ENCODE results near the gene USP21.
A peak's percentile ranks its signal among the peaks of the same experiment; 100 is the strongest.

Gene USP21

GRCh38 chr1:161190962-161191521 is 31.7 kb downstream of the USP21 start:
- no peak for DNase-seq (ENCODE audit: low read depth in 2 of 2, low spot score in 1 of 2)

DNA sequence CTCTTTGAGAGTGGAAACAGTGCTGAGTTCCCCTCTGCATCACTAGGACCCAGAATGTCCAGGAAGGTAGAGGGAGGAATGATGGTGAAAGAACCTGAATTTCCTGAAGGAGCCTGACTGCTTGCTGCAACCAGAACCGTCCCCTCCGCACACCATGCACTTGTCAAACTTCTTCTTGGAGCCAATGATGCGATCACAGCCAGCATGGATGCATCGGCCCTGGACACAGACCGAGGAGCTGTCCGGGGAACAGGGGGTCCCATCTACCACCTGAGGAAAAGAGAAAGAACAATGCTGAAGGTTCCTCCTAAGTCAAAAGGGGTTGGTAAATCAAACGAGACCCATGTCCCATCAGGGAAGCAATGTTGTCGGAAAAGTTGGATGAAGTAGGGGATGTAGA is 32.7 kb downstream of the USP21 start:
- DNase-seq (ENCODE audit: low read depth in 2 of 2, low spot score in 1 of 2), result no peak

DNA sequence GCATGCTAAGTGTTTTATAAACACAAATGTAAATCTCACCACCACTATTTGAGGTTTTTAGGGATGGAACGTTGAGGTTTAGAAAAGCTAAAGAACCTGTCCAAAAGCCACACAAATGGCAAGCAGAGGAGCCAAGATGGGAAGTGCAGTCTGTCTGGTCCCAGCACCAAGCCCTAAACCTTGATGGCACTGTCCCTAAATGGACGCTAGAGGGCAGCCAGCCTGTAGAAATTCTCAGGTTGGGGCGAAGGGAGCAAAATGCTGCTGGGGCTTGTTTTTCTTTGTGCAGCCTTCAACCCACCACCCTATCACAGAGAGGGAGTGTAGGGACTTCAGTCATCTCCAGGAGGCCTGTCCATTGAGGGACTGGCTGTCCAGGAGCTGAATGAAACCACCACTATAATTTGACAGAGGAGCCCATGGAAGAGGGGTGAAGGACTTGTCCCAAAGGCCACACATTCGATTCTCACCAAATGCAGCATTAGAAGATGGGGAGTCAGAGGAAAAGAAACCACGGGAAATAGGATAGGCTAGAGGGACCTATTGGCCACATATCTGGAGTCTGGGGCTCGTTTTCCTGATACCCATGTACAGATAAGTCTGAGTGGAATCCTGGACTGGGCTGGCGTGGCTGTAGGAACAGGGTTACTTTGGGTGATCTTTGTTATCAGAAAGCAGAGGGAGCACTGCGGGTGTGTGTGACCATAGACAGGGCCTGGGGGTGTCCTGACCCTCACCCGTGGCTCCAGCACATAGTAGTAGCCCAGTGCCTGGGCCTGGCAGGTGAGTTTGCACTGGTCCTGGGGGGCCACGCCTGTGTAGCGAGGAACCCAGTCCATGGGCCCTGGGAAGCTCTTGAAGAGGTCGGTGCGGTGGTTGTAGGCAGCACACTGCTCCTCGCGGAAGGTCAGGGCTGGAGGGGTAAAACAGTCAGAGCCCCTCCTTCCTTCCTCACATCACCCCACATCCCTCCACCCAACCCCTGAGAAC is 33.5 kb downstream of the USP21 start:
- DNase-seq (ENCODE audit: low read depth in 2 of 2, low spot score in 1 of 2), result peak in 1 of 2 donors; percentile 47

- DNase-seq (ENCODE audit: low read depth in 2 of 2, low spot score in 1 of 2), result no peak
These were observed 34.4 kb downstream of the USP21 start for GRCh38 chr1:161193561-161194235.

- no peak for DNase-seq (ENCODE audit: low read depth in 2 of 2, low spot score in 1 of 2)
These were observed 35.9 kb downstream of the USP21 start for GRCh38 chr1:161195171-161195570.

GRCh38 chr1:161196111-161196510 is 36.8 kb downstream of the USP21 start:
- no peak for DNase-seq (ENCODE audit: low read depth in 2 of 2, low spot score in 1 of 2)

GRCh38 chr1:161196521-161197451 is 37.5 kb downstream of the USP21 start:
- no peak for DNase-seq (ENCODE audit: low read depth in 2 of 2, low spot score in 1 of 2)

GRCh38 chr1:161197560-161198193 is 38.4 kb downstream of the USP21 start:
- no peak for DNase-seq (ENCODE audit: low read depth in 2 of 2, low spot score in 1 of 2)

DNA sequence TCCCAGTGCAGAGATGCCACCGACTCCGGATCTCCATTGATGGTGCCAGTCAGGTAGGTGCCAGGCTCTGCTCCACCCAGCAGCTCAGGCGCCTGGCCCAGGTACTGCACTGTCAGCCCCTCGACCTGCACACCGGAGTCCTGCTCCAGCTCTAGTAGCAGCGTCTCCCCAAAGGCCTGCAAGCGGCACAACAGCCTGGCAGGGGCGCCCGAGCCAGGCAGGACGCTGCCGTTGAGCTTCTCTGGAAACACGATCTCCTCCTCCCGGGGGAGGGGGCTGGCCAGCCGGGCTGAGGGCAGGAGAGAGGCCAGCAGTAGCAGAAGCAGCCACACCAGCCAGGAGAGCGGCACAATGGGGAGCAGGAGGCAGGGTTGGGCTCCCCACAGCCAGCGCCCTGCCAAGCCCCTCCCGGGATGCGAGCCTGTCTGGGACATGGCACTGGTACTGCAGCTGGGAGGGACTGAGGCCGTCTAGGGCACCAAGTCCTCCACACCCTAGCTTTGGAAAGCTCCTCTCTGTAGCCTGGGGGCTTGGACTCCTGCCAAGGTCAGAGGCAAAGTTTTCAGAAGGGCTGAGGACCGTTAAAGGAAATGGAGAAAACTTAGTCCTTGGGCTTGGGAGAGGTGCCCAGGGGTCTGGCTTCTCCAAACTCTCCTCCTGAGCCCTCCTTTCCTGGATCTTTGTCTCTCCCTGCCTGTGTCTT is 39.0 kb downstream of the USP21 start:
- no peak for DNase-seq (ENCODE audit: low read depth in 2 of 2, low spot score in 1 of 2)

- DNase-seq (ENCODE audit: low read depth in 2 of 2, low spot score in 1 of 2), result no peak
These were observed 39.7 kb downstream of the USP21 start, which contains the start of gene ADAMTS4 for GRCh38 chr1:161198897-161199431. TSS of gene ADAMTS4 (minus strand) at chr1:161199054. CDS start at chr1:161198627, 427 bp downstream.

- DNase-seq (ENCODE audit: low read depth in 2 of 2, low spot score in 1 of 2), result no peak
These were observed 40.3 kb downstream of the USP21 start for GRCh38 chr1:161199506-161200139.

- no peak for DNase-seq (ENCODE audit: low read depth in 2 of 2, low spot score in 1 of 2)
These were observed 41.2 kb downstream of the USP21 start for GRCh38 chr1:161200421-161200991.

DNA sequence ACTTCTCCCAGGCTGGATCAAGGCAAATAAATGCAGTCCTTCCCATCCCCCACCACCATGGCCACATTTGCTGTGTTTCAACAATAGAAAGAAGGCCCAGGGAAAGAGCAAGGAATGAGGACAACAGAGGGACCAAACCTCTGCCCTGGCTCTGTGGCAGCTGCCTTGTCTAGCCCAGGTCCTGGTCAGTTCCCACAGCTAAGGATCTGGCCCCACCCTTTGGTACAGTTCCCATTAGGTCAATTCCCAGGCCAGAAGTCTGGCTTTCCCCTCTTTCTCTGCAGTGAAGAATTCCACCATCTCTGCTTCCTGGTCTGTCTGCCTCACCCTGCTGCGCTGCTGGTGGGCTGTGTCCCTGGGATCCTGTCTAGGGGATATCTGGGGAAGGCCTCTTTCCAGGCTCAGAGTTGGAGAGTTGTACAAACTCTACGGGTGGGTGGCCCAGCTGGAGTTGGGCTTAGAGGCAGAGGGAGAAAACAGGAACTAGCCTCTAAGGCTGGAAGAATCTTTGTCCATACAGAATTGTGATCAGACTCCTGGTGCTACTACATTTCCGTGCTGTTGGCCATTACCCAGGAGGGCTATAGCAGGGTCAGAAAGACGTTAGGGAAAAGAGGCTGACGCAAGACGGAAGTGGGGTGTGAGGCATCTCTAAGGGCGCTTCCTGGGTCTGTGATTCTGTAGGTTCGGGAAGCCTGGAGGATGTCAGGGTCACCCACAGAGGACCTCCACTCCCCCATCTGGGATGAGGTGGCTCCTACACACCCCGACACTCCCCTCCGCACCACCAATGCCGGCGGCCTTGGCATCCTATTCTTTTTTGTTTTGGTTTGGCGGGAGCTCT is 41.9 kb downstream of the USP21 start:
- no peak for DNase-seq (ENCODE audit: low read depth in 2 of 2, low spot score in 1 of 2)

DNA sequence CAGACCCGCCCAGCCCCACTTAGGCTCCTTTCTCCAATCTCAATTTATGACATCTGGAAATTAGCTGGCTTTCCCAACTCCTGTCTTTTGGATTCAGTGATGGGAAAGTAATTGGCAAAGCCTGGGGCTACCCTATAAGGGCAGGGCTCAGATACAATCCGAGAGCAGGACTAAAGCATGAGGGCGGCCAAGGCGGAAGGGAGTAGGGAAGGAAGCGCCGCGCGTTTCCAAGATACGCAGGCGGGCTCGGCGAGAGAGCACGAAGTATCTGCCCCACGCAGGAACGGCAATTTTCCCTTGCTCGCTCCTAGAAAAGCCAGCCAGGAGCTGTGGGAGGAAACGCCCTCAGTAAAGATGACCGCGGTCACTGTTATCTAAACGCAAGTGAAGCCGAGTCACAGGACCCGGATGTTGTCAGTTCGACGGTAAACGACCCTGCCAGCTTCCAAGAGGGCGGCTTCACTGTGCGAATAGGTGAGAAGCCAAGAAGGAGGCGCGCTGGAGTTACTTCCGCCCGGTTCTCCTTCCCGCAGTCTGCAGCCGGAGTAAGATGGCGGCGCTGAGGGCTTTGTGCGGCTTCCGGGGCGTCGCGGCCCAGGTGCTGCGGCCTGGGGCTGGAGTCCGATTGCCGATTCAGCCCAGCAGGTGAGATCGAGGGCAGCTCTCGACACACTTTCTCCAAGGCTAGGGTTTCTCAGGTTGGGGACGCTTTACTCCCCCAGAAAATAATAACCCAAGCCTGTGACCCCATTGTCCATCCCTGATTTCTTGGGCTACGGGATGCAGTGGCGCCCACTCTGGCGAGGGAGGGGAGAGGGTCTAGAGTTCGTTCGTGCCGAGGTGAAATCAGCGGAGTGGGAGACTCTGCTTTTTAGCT is 42.8 kb downstream of the USP21 start, which contains the start of gene NDUFS2:
Gene NDUFS2, plus strand, starts transcription at position 532 of the 877 bp plus-strand sequence. Its CDS starts 19 bp downstream, at position 551.
- peak; percentile 88 to 92 for DNase-seq (ENCODE audit: low read depth in 2 of 2, low spot score in 1 of 2)

DNA sequence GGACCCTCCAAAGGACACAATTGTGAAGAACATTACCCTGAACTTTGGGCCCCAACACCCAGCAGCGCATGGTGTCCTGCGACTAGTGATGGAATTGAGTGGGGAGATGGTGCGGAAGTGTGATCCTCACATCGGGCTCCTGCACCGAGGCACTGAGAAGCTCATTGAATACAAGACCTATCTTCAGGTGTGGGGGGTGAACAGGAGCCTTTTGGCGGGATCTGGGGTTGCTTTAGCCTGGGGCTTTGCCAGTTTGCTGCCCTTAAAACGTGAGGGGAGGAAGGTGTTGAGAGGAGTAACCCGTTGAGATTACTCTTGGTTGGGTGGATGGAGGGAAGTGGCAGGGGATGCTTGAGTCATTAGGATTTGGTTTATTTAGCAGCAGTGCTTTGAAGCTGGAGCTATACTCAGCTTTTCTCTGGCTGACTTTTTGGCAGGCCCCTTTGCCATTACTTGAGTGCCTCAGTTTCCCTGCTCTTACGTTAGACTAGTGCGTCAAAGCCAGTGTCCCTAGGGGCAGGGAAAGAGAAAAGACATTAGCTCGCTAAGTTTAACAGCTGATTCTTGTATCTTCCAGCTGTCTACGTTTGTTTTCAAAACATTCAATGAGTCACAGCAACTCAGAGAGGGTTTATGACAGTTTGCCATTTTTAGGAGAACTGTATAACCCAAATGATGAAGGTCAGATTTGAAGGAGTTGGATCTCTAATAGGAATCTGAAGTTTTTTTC is 47.3 kb downstream of the USP21 start:
- DNase-seq (ENCODE audit: low read depth in 2 of 2, low spot score in 1 of 2), result no peak

GRCh38 chr1:161207173-161207572 is 47.9 kb downstream of the USP21 start:
- DNase-seq (ENCODE audit: low read depth in 2 of 2, low spot score in 1 of 2), result no peak
